Right hindlimb (tissue), 1 donor: ENCODE measurements around the gene IKZF1.

Source experiments
- DNase-seq: peaks from one replicate; pipeline ENCODE4 v3.0.0-alpha.2; 2018

The IKZF1 gene

GRCh38 chr7:50379539-50379938 lies 75.0 kb downstream of the IKZF1 start:
- DNase-seq: no peak

- no peak for DNase-seq
Observed at GRCh38 chr7:50382455-50382854, 77.9 kb downstream of the IKZF1 start.

GRCh38 chr7:50387351-50387750 lies 82.8 kb downstream of the IKZF1 start:
- DNase-seq: no peak

- no peak for DNase-seq
Observed at GRCh38 chr7:50389961-50390360, 85.4 kb downstream of the IKZF1 start.

GRCh38 chr7:50391386-50391785 lies 86.9 kb downstream of the IKZF1 start:
- DNase-seq: no peak

- DNase-seq: no peak
Observed at GRCh38 chr7:50393076-50393475, 88.6 kb downstream of the IKZF1 start.

- DNase-seq: no peak
Observed at GRCh38 chr7:50393547-50394252, 89.2 kb downstream of the IKZF1 start.

GRCh38 chr7:50394315-50394714 lies 89.8 kb downstream of the IKZF1 start:
- DNase-seq: no peak

- DNase-seq: no peak
Observed at GRCh38 chr7:50396856-50397255, 92.3 kb downstream of the IKZF1 start.

GRCh38 chr7:50397320-50397970 lies 92.9 kb downstream of the IKZF1 start:
- DNase-seq: no peak

- DNase-seq: no peak
Observed at GRCh38 chr7:50397971-50398324, 93.4 kb downstream of the IKZF1 start.

- DNase-seq: no peak
Observed at GRCh38 chr7:50399206-50399605, 94.7 kb downstream of the IKZF1 start.

GRCh38 chr7:50399635-50400034 lies 95.1 kb downstream of the IKZF1 start:
- no peak for DNase-seq

- DNase-seq: no peak
Observed at GRCh38 chr7:50400114-50400513, 95.6 kb downstream of the IKZF1 start.

- DNase-seq: no peak
Observed at GRCh38 chr7:50404392-50404791, 99.9 kb downstream of the IKZF1 start.

GRCh38 chr7:50405221-50405620 lies 100.7 kb downstream of the IKZF1 start:
- DNase-seq: no peak

- no peak for DNase-seq
Observed at GRCh38 chr7:50406935-50407334, 102.4 kb downstream of the IKZF1 start.

GRCh38 chr7:50409856-50410745 lies 105.6 kb downstream of the IKZF1 start:
- no peak for DNase-seq

GRCh38 chr7:50411332-50411731 lies 106.8 kb downstream of the IKZF1 start:
- no peak for DNase-seq

- no peak for DNase-seq
Observed at GRCh38 chr7:50412973-50413372, 108.5 kb downstream of the IKZF1 start.

- no peak for DNase-seq
Observed at GRCh38 chr7:50413561-50413960, 109.0 kb downstream of the IKZF1 start.

GRCh38 chr7:50415844-50416364 lies 111.4 kb downstream of the IKZF1 start:
- DNase-seq: no peak

GRCh38 chr7:50416527-50417182 lies 112.1 kb downstream of the IKZF1 start:
- DNase-seq: no peak
